Suprapubic skin (tissue), 4 donors: ENCODE measurements around the gene ATOH7. TPM values are rescaled to one million over a fixed set of nuclear protein-coding genes. Genes with fewer than 3 reads are reported as not detected.

ENCODE experiments used
- DNase-seq, 2 donors: peaks; one replicate each; pipeline ENCODE4 v3.0.0-alpha.2; 2019; ENCODE audit warnings: low spot score in 2 of 2
- H3K27ac ChIP-seq: fragments of 200-600 bp; sonication (generic); one replicate; pipeline ENCODE4 v1.5.1; 2019
- H3K27me3 ChIP-seq: fragments of 200-600 bp; sonication (generic); one replicate; pipeline ENCODE4 v1.5.1; 2019
- H3K36me3 ChIP-seq: fragments of 200-600 bp; sonication (generic); one replicate; pipeline ENCODE4 v1.5.1; 2019
- H3K4me1 ChIP-seq: fragments of 200-600 bp; sonication (generic); one replicate; pipeline ENCODE4 v1.5.1; 2019
- H3K4me3 ChIP-seq: fragments of 200-600 bp; sonication (generic); one replicate; pipeline ENCODE4 v1.5.1; 2019; ENCODE audit warnings: mild to moderate bottlenecking
- H3K9me3 ChIP-seq: fragments of 200-600 bp; sonication (generic); one replicate; pipeline ENCODE4 v1.5.1; 2019
- EP300 ChIP-seq: sonication (generic); formaldehyde crosslinking; IDR thresholded peaks from one replicate; pipeline ENCODE4 v1.6.1; 2017; ENCODE audit warnings: antibody characterized with exemption
- POLR2A ChIP-seq, 2 donors: fragments of 450-650 bp; IDR thresholded peaks; one replicate each; pipeline ENCODE4 v1.6.1; 2017; ENCODE audit warnings: antibody characterized with exemption in 2 of 2, mild to moderate bottlenecking in 2 of 2, moderate library complexity in 2 of 2
- POLR2AphosphoS5 ChIP-seq, 3 donors: sonication (generic); formaldehyde crosslinking; IDR thresholded peaks; one replicate each; pipeline ENCODE4 v1.6.1; 2017; ENCODE audit warnings: antibody characterized with exemption in 3 of 3
- WGBS: methylation state at CpG from one replicate; pipeline ENCODE4 v1.1.5; 2018; 5-methylcytosine and 5-hydroxymethylcytosine counted together
- total RNA-seq, 4 donors: library from RNA; depleted of rRNA; stranded (reverse); fragments of >200 nt; gene quantifications; one replicate each; pipeline ENCODE4 v1.1.0, GENCODE V29; 2016
- TF ChIP-seq, protein P1 (sequence below), 2 donors: fragments of 200-600 bp in 1 of 2; fragments of 450-650 bp in 1 of 2; sonication (generic) in 1 of 2; IDR thresholded peaks; one replicate each; pipeline ENCODE4 v1.5.1; 2016 to 2019; ENCODE audit warnings: antibody characterized with exemption in 2 of 2, mild to moderate bottlenecking in 1 of 2, moderate library complexity in 1 of 2

The ATOH7 gene
- total RNA-seq, 4 donors from 2014 or later, result not detected

DNA sequence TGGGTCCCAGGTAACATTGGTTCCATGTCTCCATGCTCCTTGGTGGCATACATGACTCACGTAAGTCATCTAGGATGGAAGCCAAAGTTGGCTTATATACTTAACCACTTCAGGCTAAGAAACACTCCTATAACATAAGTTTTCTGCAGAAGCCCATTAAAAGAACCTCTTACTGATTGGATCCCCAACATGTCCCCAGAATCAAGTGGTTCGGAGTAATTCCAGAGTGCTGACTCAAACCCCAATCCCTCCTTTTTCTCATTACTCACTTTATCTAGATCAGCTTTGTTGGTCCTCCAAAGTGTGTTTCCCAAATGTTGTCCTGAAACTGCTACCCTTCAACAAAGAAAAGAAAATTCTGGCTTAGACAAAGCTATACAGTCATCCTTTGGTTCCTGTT, 10.1 kb upstream of the ATOH7 start:
- Histone ChIP-seq H3K27ac (no peak overlapping the region), H3K36me3 (no peaks in the 10 kb centered on the region), H3K4me3 (no peak overlapping the region), H3K9me3 (no peaks in the 10 kb centered on the region), H3K27me3 (no peaks in the 10 kb centered on the region), H3K4me1 (no peaks in the 10 kb centered on the region)
- WGBS, result 77% methylated on average over 2 of the region's 2 CpGs
- no peak for DNase-seq
- TF ChIP-seq POLR2A (IDR thresholded peaks at IDR 0.05), result no peak
- no peak for TF ChIP-seq POLR2AphosphoS5 (IDR thresholded peaks at IDR 0.05)

DNA sequence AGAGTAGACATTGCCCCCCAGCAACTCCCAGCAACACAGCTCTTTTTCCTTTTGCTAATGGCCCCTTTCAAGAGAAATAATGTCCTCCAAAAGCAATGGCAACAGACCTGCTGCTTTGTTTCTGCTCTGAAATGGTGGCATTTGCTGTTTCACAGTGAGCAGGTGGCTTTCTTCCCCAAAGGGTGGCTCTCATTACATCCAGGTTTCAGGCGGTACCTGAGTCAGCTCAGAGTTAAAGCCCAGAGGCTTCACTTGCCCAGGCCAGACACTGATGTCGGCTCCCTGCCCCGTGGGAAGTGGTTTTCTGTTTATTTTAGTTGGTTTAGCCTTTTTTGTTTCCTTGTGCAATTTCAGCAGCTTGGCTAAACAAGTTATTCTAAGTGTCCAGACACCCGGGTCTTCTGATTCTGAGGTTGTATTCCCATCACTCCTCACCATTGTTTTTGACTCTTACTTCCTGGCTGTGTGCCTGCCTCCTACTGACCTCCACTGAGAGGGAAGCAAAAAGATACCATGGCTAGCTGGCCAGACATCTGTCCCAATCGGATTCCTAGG, 7.8 kb upstream of the ATOH7 start:
- no peaks in the 10 kb centered on the region for H3K36me3 ChIP-seq
- no peak for DNase-seq
- no peaks in the 10 kb centered on the region for H3K9me3 ChIP-seq
- H3K27ac ChIP-seq, result no peak overlapping the region
- no peak overlapping the region for H3K4me3 ChIP-seq
- TF ChIP-seq POLR2AphosphoS5 (IDR thresholded peaks at IDR 0.05) (no peak), POLR2A (IDR thresholded peaks at IDR 0.05) (no peak), EP300 (no peak)
- TF ChIP-seq, protein P1, sequence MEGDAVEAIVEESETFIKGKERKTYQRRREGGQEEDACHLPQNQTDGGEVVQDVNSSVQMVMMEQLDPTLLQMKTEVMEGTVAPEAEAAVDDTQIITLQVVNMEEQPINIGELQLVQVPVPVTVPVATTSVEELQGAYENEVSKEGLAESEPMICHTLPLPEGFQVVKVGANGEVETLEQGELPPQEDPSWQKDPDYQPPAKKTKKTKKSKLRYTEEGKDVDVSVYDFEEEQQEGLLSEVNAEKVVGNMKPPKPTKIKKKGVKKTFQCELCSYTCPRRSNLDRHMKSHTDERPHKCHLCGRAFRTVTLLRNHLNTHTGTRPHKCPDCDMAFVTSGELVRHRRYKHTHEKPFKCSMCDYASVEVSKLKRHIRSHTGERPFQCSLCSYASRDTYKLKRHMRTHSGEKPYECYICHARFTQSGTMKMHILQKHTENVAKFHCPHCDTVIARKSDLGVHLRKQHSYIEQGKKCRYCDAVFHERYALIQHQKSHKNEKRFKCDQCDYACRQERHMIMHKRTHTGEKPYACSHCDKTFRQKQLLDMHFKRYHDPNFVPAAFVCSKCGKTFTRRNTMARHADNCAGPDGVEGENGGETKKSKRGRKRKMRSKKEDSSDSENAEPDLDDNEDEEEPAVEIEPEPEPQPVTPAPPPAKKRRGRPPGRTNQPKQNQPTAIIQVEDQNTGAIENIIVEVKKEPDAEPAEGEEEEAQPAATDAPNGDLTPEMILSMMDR (IDR thresholded peaks at IDR 0.05), result no peak
- 55% methylated on average over 5 of the region's 5 CpGs for WGBS
- H3K27me3 ChIP-seq, result no peaks in the 10 kb centered on the region
- no peaks in the 10 kb centered on the region for H3K4me1 ChIP-seq

DNA sequence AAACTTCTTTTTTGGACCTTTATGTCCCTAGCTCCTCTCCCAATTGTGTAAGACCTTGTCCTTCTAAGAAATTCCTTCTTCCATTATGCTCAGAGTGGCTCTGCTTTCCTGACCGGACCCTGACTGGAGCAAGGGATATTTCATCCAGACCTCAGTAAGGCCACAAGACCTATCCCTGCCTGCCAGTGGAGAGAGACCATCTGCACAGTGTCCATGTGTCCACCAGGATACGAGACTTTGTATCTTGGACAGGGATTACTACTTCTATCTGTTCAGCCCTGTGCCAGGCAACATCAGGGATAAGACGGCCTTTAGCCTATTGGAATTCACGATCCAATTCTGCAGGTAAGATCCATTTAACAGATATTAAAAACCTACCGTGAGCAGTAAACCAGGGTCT, 7.2 kb upstream of the ATOH7 start:
- Histone ChIP-seq H3K36me3 (no peaks in the 10 kb centered on the region), H3K9me3 (no peaks in the 10 kb centered on the region), H3K27ac (no peak overlapping the region), H3K4me1 (no peaks in the 10 kb centered on the region), H3K27me3 (no peaks in the 10 kb centered on the region), H3K4me3 (no peak overlapping the region)
- 93% methylated on average over 5 of the region's 5 CpGs for WGBS
- TF ChIP-seq, protein P1 (IDR thresholded peaks at IDR 0.05), result no peak
- TF ChIP-seq EP300, result no peak
- TF ChIP-seq POLR2A (IDR thresholded peaks at IDR 0.05), result no peak
- no peak for TF ChIP-seq POLR2AphosphoS5 (IDR thresholded peaks at IDR 0.05)
- DNase-seq, result no peak

DNA sequence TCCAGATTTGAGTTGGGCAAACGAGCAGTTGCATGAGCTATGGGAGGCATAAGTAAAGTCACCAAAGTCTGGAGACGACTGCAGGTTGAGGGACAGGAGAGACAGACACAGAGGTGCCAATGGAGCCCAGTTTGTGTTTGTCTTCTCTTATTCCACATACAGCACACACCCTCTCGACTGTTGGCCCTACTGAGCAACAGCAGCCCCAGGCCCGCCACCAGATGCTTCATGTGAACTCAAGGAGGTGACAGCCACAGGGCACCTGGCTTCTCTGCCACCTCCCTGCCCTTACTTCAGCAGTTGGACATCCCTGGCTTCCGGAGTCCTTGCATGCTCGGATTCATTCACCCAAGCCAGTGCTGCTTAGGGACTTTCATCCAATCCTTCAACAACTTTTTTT, 6.5 kb upstream of the ATOH7 start:
- Histone ChIP-seq H3K36me3 (no peaks in the 10 kb centered on the region), H3K9me3 (no peaks in the 10 kb centered on the region), H3K4me3 (no peak overlapping the region), H3K27ac (no peak overlapping the region), H3K27me3 (no peaks in the 10 kb centered on the region), H3K4me1 (no peaks in the 10 kb centered on the region)
- no peak for DNase-seq
- 82% methylated on average over 6 of the region's 6 CpGs for WGBS
- no peak for TF ChIP-seq EP300

DNA sequence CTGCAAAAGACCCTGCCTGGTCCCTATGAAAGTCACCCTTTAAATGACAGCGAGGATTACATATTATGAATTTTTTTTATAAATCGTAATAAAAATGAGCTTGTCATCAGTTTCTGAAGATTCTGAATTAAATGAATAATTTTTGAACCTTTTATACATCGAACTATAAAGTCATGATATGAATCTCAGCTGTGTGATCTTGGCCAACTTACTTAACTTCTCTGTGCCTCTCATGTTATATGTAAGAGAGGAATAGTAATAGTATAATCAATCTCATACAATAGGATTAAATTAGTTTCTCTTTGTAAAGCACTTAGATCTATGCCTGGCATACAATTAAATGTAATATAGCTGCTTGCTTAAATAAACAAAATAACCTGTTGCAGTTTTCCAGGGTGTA, 5.3 kb upstream of the ATOH7 start:
- no peak for TF ChIP-seq EP300
- TF ChIP-seq, protein P1 (IDR thresholded peaks at IDR 0.05), result no peak
- no peak for TF ChIP-seq POLR2AphosphoS5 (IDR thresholded peaks at IDR 0.05)
- TF ChIP-seq POLR2A (IDR thresholded peaks at IDR 0.05), result no peak
- no peaks in the 10 kb centered on the region for H3K9me3 ChIP-seq
- DNase-seq, result no peak
- H3K4me1 ChIP-seq, result no peaks in the 10 kb centered on the region
- no peak overlapping the region for H3K27ac ChIP-seq
- no peaks in the 10 kb centered on the region for H3K36me3 ChIP-seq
- 91% methylated on average over 3 of the region's 3 CpGs for WGBS
- no peaks in the 10 kb centered on the region for H3K27me3 ChIP-seq
- H3K4me3 ChIP-seq, result no peak overlapping the region

DNA sequence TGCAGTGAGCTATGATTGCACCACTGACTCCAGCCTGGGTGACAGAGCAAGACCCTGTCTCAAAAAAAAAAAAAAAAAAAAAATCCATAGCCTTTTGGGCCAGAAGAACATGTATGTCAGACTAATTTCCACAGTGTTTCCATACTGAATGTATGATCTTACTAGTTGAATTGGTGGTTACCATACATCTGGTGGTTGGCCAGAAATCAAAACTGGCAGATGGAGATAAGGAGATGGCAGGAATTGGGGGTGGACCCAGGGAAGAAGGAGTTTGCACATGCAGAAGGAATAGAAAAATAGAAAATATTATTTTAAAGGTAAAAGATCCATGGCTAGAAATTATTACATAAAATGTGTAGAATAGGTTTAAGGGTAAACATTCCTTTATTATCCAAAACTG, 3.7 kb upstream of the ATOH7 start:
- no peak overlapping the region for H3K4me3 ChIP-seq
- H3K4me1 ChIP-seq, result peaks cover 7% of the 10 kb centered on the region
- H3K27ac ChIP-seq, result no peak overlapping the region
- no peaks in the 10 kb centered on the region for H3K36me3 ChIP-seq
- no peaks in the 10 kb centered on the region for H3K9me3 ChIP-seq
- DNase-seq, result no peak
- TF ChIP-seq, protein P1 (IDR thresholded peaks at IDR 0.05), result no peak
- TF ChIP-seq POLR2A (IDR thresholded peaks at IDR 0.05) (no peak), POLR2AphosphoS5 (IDR thresholded peaks at IDR 0.05) (no peak), EP300 (no peak)
- H3K27me3 ChIP-seq, result no peaks in the 10 kb centered on the region
